Esophagus squamous epithelium (tissue), 5 donors: ENCODE data around the gene HARBI1. TPM values are rescaled to one million over a fixed set of nuclear protein-coding genes. Genes with fewer than 3 reads are reported as not detected.

ENCODE experiments used
- DNase-seq: peaks from one replicate; lab custom pipeline; 2025; lab: John Stamatoyannopoulos, UW
- H3K27ac ChIP-seq, 4 donors: fragments of 200-600 bp; sonication (generic); one replicate each; pipeline ENCODE4 v1.5.1; 2016 to 2019; ENCODE audit warnings: mild to moderate bottlenecking in 1 of 4
- H3K27me3 ChIP-seq, 4 donors: fragments of 200-600 bp; sonication (generic); 1 replicate in 3 of 4; 2 replicates in 1 of 4; pipeline versions ENCODE4 v1.5.1 to v1.6.0; 2017 to 2021; ENCODE audit warnings: antibody characterized with exemption in 1 of 4
- H3K36me3 ChIP-seq, 3 donors: fragments of 200-600 bp; sonication (generic); one replicate each; pipeline ENCODE4 v1.5.1; 2016 to 2019
- H3K4me1 ChIP-seq, 3 donors: fragments of 200-600 bp; sonication (generic); one replicate each; pipeline ENCODE4 v1.5.1; 2017 to 2019
- H3K4me3 ChIP-seq, 4 donors: fragments of 200-600 bp; sonication (generic); 1 replicate in 3 of 4; 2 replicates in 1 of 4; pipeline ENCODE4 v1.5.1; 2016 to 2019; ENCODE audit warnings: mild to moderate bottlenecking in 2 of 4, moderate library complexity in 1 of 4
- H3K9me3 ChIP-seq, 3 donors: fragments of 200-600 bp; sonication (generic); one replicate each; pipeline ENCODE4 v1.5.1; 2016 to 2019
- CTCF ChIP-seq, 6 experiments: fragments of 450-650 bp in 4 of 6; fragments of 200-600 bp in 2 of 6; sonication (generic) in 2 of 6; IDR thresholded peaks; one replicate each; pipeline ENCODE4 v1.5.1; 2016 to 2019; ENCODE audit warnings: antibody characterized with exemption in 6 of 6, mild to moderate bottlenecking in 4 of 6, moderate library complexity in 4 of 6
- POLR2A ChIP-seq, 4 donors: fragments of 450-650 bp; IDR thresholded peaks; one replicate each; pipeline ENCODE4 v1.6.1; 2017; ENCODE audit warnings: antibody characterized with exemption in 4 of 4, mild to moderate bottlenecking in 4 of 4, moderate library complexity in 3 of 4
- WGBS, 2 donors: methylation state at CpG; one replicate each; pipeline ENCODE4 v1.1.5; 2018; 5-methylcytosine and 5-hydroxymethylcytosine counted together
- intact Hi-C: fragments of 100-400 bp; cut with DNase I; formaldehyde crosslinking; loops from one replicate; pipeline ENCODE4 v1.15.0; 2022
- total RNA-seq, 4 donors: library from RNA; depleted of rRNA; stranded (reverse); fragments of >200 nt; gene quantifications; one replicate each; pipeline ENCODE4 v1.1.0, GENCODE V29; 2016
- donor health status: DM: yes; HTN: yes; CAD: no.

Gene HARBI1
- total RNA-seq, 4 donors from 2014 or later, result 1.3 to 4.2 (median 2.2) TPM

- intact Hi-C loops, result no loop called here
- H3K27me3 ChIP-seq, result no peaks in the 10 kb centered on the region
- peaks cover 0 to 5% (median 0%) of the 10 kb centered on the region in 3 donors for H3K36me3 ChIP-seq
- no peak for DNase-seq
- WGBS, 2 donors, result 95 to 96% methylated on average over 5 of the region's 5 CpGs
- H3K4me1 ChIP-seq, result peaks cover 0 to 4% (median 0%) of the 10 kb centered on the region in 3 donors
- no peak overlapping the region for H3K4me3 ChIP-seq
- no peak overlapping the region for H3K27ac ChIP-seq
- no peaks in the 10 kb centered on the region for H3K9me3 ChIP-seq
- TF ChIP-seq CTCF (IDR thresholded peaks at IDR 0.05) (no peak), POLR2A (IDR thresholded peaks at IDR 0.05) (no peak)
Observed at GRCh38 chr11:46582588-46582987, 34.4 kb downstream of the HARBI1 start.

GRCh38 chr11:46577058-46577457 is 40.0 kb downstream of the HARBI1 start:
- H3K4me1 ChIP-seq, result no peaks in the 10 kb centered on the region
- no peaks in the 10 kb centered on the region for H3K27me3 ChIP-seq
- no peaks in the 10 kb centered on the region for H3K9me3 ChIP-seq
- TF ChIP-seq POLR2A (IDR thresholded peaks at IDR 0.05) (no peak), CTCF (IDR thresholded peaks at IDR 0.05) (no peak)
- WGBS, 2 donors, result 100% methylated on average over 1 of the region's 1 CpG
- no peak overlapping the region for H3K4me3 ChIP-seq
- no peak for DNase-seq
- intact Hi-C loops, result no loop called here
- no peak overlapping the region for H3K27ac ChIP-seq
- no peaks in the 10 kb centered on the region for H3K36me3 ChIP-seq

DNA sequence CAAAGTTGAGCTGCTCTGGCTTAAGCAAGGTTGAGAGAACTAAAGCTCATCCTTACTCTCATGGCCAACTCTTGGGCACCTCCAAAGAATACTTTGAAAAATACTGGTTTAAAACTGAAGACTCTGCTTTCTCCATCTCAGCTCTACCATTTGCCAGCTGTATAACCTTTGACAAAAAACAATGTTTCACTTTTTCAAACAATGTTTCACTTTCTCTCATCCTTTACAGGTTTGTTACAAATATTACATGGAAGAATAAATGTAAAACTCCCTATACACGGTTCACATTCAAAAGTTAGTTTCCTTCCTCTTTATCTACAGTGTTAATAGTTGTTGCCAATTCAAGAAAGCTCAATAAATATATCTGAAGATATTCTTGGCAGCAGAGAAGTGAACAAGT is 42.4 kb downstream of the HARBI1 start:
- Histone ChIP-seq H3K27ac (no peak overlapping the region), H3K27me3 (no peaks in the 10 kb centered on the region), H3K4me3 (no peak overlapping the region), H3K36me3 (no peaks in the 10 kb centered on the region), H3K9me3 (no peaks in the 10 kb centered on the region), H3K4me1 (peaks cover 0 to 12% (median 0%) of the 10 kb centered on the region in 3 donors)
- TF ChIP-seq POLR2A (IDR thresholded peaks at IDR 0.05) (no peak), CTCF (IDR thresholded peaks at IDR 0.05) (no peak)
- 11 to 27% methylated on average over 1 of the region's 1 CpG for WGBS, 2 donors
- intact Hi-C loops, result no loop called here
- no peak for DNase-seq

GRCh38 chr11:46570790-46571398 is 46.1 kb downstream of the HARBI1 start:
- Histone ChIP-seq H3K27me3 (no peaks in the 10 kb centered on the region), H3K4me1 (peaks cover 0 to 12% (median 0%) of the 10 kb centered on the region in 3 donors), H3K4me3 (no peak overlapping the region), H3K27ac (no peak overlapping the region), H3K36me3 (no peaks in the 10 kb centered on the region), H3K9me3 (no peaks in the 10 kb centered on the region)
- no peak for DNase-seq
- intact Hi-C loops, result no loop called here
- TF ChIP-seq CTCF (IDR thresholded peaks at IDR 0.05) (no peak), POLR2A (IDR thresholded peaks at IDR 0.05) (no peak)
- WGBS, 2 donors, result 20 to 29% methylated on average over 2 of the region's 2 CpGs

- intact Hi-C loops, result no loop called here
- 62 to 75% methylated on average over 7 of the region's 7 CpGs for WGBS, 2 donors
- Histone ChIP-seq H3K4me1 (peaks cover 6 to 16% (median 12%) of the 10 kb centered on the region in 3 donors), H3K27me3 (no peaks in the 10 kb centered on the region), H3K27ac (no peak overlapping the region), H3K9me3 (no peaks in the 10 kb centered on the region), H3K4me3 (no peak overlapping the region), H3K36me3 (no peaks in the 10 kb centered on the region)
- DNase-seq, result no peak
- TF ChIP-seq CTCF (IDR thresholded peaks at IDR 0.05) (no peak), POLR2A (IDR thresholded peaks at IDR 0.05) (no peak)
Observed at GRCh38 chr11:46565232-46565840, 51.7 kb downstream of the HARBI1 start.
